T-helper 2 cell treated with Interferon-gamma antibody and Interleukin-4, amounts not matched to agents 100 ng/mL and 5 ng/mL, for 36 hours (primary cell): ENCODE measurements around the gene CD101. TPM values are rescaled to one million over a fixed set of nuclear protein-coding genes. Genes with fewer than 3 reads are reported as not detected.

Experiments used
- intact Hi-C: fragments of 100-400 bp; cut with micrococcal nuclease; formaldehyde crosslinking; loops from one replicate; pipeline ENCODE4 v1.15.1; 2023
- total RNA-seq: library from RNA; stranded (reverse); gene quantifications from 2 replicates; pipeline ENCODE4 v1.2.3, GENCODE V29; 2022

The CD101 gene
- total RNA-seq, 1 donor from 2014 or later, result 1.2 TPM

GRCh38 chr1:116984406-116985160, 17.0 kb upstream of the CD101 start:
- intact Hi-C loops, result loop anchor here (5.0 kb wide), 2 partner anchors 68 to 247 kb away; no protein-coding TSS in a partner anchor

GRCh38 chr1:116986421-116987255, 14.9 kb upstream of the CD101 start:
- intact Hi-C loops, result loop anchor here (5.0 kb wide), 2 partner anchors 66 to 249 kb away; no protein-coding TSS in a partner anchor

- intact Hi-C loops, result loop anchor here (5.0 kb wide), 2 partner anchors 65 to 250 kb away; no protein-coding TSS in a partner anchor
Measured at GRCh38 chr1:116987256-116987555, 14.4 kb upstream of the CD101 start.

GRCh38 chr1:116988248-116988647, 13.3 kb upstream of the CD101 start:
- intact Hi-C loops, result loop anchor here (5.0 kb wide), 2 partner anchors 64 to 251 kb away; no protein-coding TSS in a partner anchor

GRCh38 chr1:116988908-116989307, 12.7 kb upstream of the CD101 start:
- intact Hi-C loops, result loop anchor here (5.0 kb wide), 2 partner anchors 63 to 252 kb away; no protein-coding TSS in a partner anchor

GRCh38 chr1:116989835-116990234, 11.7 kb upstream of the CD101 start:
- intact Hi-C loops, result loop anchor here (5.0 kb wide), 2 partner anchors 62 to 253 kb away; no protein-coding TSS in a partner anchor

- intact Hi-C loops, result no loop called here
Measured at GRCh38 chr1:116990612-116991151, 10.9 kb upstream of the CD101 start.

GRCh38 chr1:116991171-116991845, 10.3 kb upstream of the CD101 start:
- intact Hi-C loops, result no loop called here

- intact Hi-C loops, result no loop called here
Measured at GRCh38 chr1:116991918-116992317, 9.6 kb upstream of the CD101 start.

- intact Hi-C loops, result no loop called here
Measured at GRCh38 chr1:116993286-116993685, 8.3 kb upstream of the CD101 start.

- intact Hi-C loops, result no loop called here
Measured at GRCh38 chr1:116994411-116994810, 7.1 kb upstream of the CD101 start.

- intact Hi-C loops, result no loop called here
Measured at GRCh38 chr1:116997066-116997465, 4.5 kb upstream of the CD101 start.

GRCh38 chr1:116997636-116998035, 3.9 kb upstream of the CD101 start:
- intact Hi-C loops, result no loop called here

- intact Hi-C loops, result no loop called here
Measured at GRCh38 chr1:116999596-116999995, 2.0 kb upstream of the CD101 start.

- intact Hi-C loops, result no loop called here
Measured at GRCh38 chr1:117000142-117000541, 1.4 kb upstream of the CD101 start.

GRCh38 chr1:117003223-117003875, 1.8 kb downstream of the CD101 start:
- intact Hi-C loops, result no loop called here

GRCh38 chr1:117007719-117008013, 6.1 kb downstream of the CD101 start:
- intact Hi-C loops, result loop anchor here (5.0 kb wide), 1 partner anchor 45 kb away; no protein-coding TSS in a partner anchor

GRCh38 chr1:117008656-117009055, 7.1 kb downstream of the CD101 start:
- intact Hi-C loops, result loop anchor here (5.0 kb wide), 1 partner anchor 44 kb away; no protein-coding TSS in a partner anchor

GRCh38 chr1:117009132-117009531, 7.6 kb downstream of the CD101 start:
- intact Hi-C loops, result loop anchor here (5.0 kb wide), 1 partner anchor 43 kb away; no protein-coding TSS in a partner anchor

GRCh38 chr1:117010310-117010969, 8.9 kb downstream of the CD101 start:
- intact Hi-C loops, result no loop called here
